H9 (cell line): ENCODE results near the gene HYAL1. TPM values are rescaled to one million over a fixed set of nuclear protein-coding genes. Genes with fewer than 3 reads are reported as not detected.

Experiments used
- DNase-seq: peaks from one replicate; pipeline ENCODE4 v3.0.0-alpha.2; 2017
- H2AFZ ChIP-seq: one replicate; pipeline ENCODE4 v1.6.1; 2013; ENCODE audit warnings: mild to moderate bottlenecking, low read length, control low read depth, moderate library complexity
- H2AK5ac ChIP-seq: 2 replicates; pipeline ENCODE4 v1.6.1; 2013; ENCODE audit warnings: low read length, control low read depth, mixed read lengths; ENCODE audit not compliant: insufficient read length
- H2BK120ac ChIP-seq: one replicate; pipeline ENCODE4 v1.6.1; 2013; ENCODE audit warnings: low read depth, mild to moderate bottlenecking, low read length, control low read depth, inconsistent platforms; ENCODE audit not compliant: poor library complexity, severe bottlenecking
- H2BK12ac ChIP-seq: 2 replicates; pipeline ENCODE4 v1.6.1; 2013; ENCODE audit warnings: low read length, control low read depth, mixed read lengths, low read depth; ENCODE audit not compliant: insufficient read length
- H2BK15ac ChIP-seq: 2 replicates; pipeline ENCODE4 v1.6.1; 2013; ENCODE audit warnings: low read depth, low read length, control low read depth
- H2BK20ac ChIP-seq: one replicate; pipeline ENCODE4 v1.6.1; 2013; ENCODE audit warnings: low read depth, mild to moderate bottlenecking, low read length, control low read depth, inconsistent platforms; ENCODE audit not compliant: poor library complexity, severe bottlenecking
- H2BK5ac ChIP-seq: 2 replicates; pipeline ENCODE4 v1.6.1; 2013; ENCODE audit warnings: low read length, control low read depth, mixed read lengths; ENCODE audit not compliant: insufficient read length
- H3K14ac ChIP-seq: 2 replicates; pipeline ENCODE4 v1.6.1; 2013; ENCODE audit warnings: low read length, control low read depth; ENCODE audit not compliant: insufficient read depth
- H3K18ac ChIP-seq: 2 replicates; pipeline ENCODE4 v1.6.1; 2013; ENCODE audit warnings: low read depth, mild to moderate bottlenecking, mixed read lengths, low read length, control low read depth; ENCODE audit not compliant: insufficient read length
- H3K23ac ChIP-seq: 2 replicates; pipeline ENCODE4 v1.6.1; 2013; ENCODE audit warnings: low read length, control low read depth, mixed read lengths, low read depth; ENCODE audit not compliant: insufficient read length
- H3K23me2 ChIP-seq: 2 replicates; pipeline ENCODE4 v1.6.1; 2013; ENCODE audit warnings: low read depth, mild to moderate bottlenecking, mixed read lengths, low read length, control low read depth; ENCODE audit not compliant: insufficient read length, poor library complexity, severe bottlenecking
- H3K27ac ChIP-seq: 2 replicates; pipeline ENCODE4 v1.5.1; 2013; ENCODE audit warnings: low read length, control low read depth, mixed read lengths, low read depth; ENCODE audit not compliant: insufficient read length
- H3K27me3 ChIP-seq: 2 replicates; pipeline ENCODE4 v1.6.1; 2013; ENCODE audit warnings: low read length, control low read depth, inconsistent platforms; ENCODE audit not compliant: insufficient read depth
- H3K4ac ChIP-seq: 2 replicates; pipeline ENCODE4 v1.6.1; 2013; ENCODE audit warnings: low read depth, mild to moderate bottlenecking, control low read depth, inconsistent platforms, low read length, moderate library complexity
- H3K4me1 ChIP-seq: 2 replicates; pipeline ENCODE4 v1.6.1; 2013; ENCODE audit warnings: low read length, control low read depth, inconsistent platforms; ENCODE audit not compliant: insufficient read depth
- H3K4me2 ChIP-seq: 2 replicates; pipeline ENCODE4 v1.6.1; 2013; ENCODE audit warnings: low read length, control low read depth, mixed read lengths; ENCODE audit not compliant: insufficient read length, insufficient read depth
- H3K56ac ChIP-seq: 2 replicates; pipeline ENCODE4 v1.6.1; 2013; ENCODE audit warnings: low read depth, mild to moderate bottlenecking, mixed read lengths, low read length, control low read depth; ENCODE audit not compliant: insufficient read length
- H3K79me1 ChIP-seq: 2 replicates; pipeline ENCODE4 v1.6.1; 2013; ENCODE audit warnings: low read depth, mild to moderate bottlenecking, moderate library complexity, low read length, control low read depth, inconsistent platforms; ENCODE audit not compliant: insufficient read depth, poor library complexity, severe bottlenecking
- H3K79me2 ChIP-seq: 2 replicates; pipeline ENCODE4 v1.6.1; 2013; ENCODE audit warnings: low read length, control low read depth, inconsistent platforms; ENCODE audit not compliant: insufficient read depth
- H3K9ac ChIP-seq: 2 replicates; pipeline ENCODE4 v1.6.1; 2013; ENCODE audit warnings: low read length, control low read depth, mixed read lengths; ENCODE audit not compliant: insufficient read length; ENCODE audit errors: extremely low read depth
- H3K9me3 ChIP-seq: one replicate; pipeline ENCODE4 v1.6.1; 2013; ENCODE audit warnings: low read depth, low read length, inconsistent platforms; ENCODE audit not compliant: control insufficient read depth
- H3T11ph ChIP-seq: one replicate; pipeline ENCODE4 v1.6.1; 2013; ENCODE audit warnings: mild to moderate bottlenecking, low read length, control low read depth, inconsistent platforms
- H4K20me1 ChIP-seq: one replicate; pipeline ENCODE4 v1.6.1; 2013; ENCODE audit not compliant: control insufficient read depth, insufficient read length, insufficient read depth
- H4K5ac ChIP-seq: 2 replicates; pipeline ENCODE4 v1.6.1; 2013; ENCODE audit warnings: low read depth, mild to moderate bottlenecking, mixed read lengths, low read length, control low read depth; ENCODE audit not compliant: insufficient read length
- H4K8ac ChIP-seq: replicated peaks from 2 replicates; pipeline ENCODE4 v1.6.1; 2013; ENCODE audit warnings: low read length, control low read depth, mixed read lengths, low read depth; ENCODE audit not compliant: insufficient read length
- H4K91ac ChIP-seq: 2 replicates; pipeline ENCODE4 v1.6.1; 2013; ENCODE audit warnings: low read depth, mild to moderate bottlenecking, moderate library complexity, mixed read lengths, low read length, control low read depth; ENCODE audit not compliant: insufficient read length
- H3K27ac Mint-ChIP-seq, 3 experiments: 2 replicates in 2 of 3; 3 replicates in 1 of 3; pipeline ENCODE4 v1.8.0; 2020 to 2021; ENCODE audit warnings: mixed read lengths in 3 of 3, mild to moderate bottlenecking in 1 of 3, moderate library complexity in 1 of 3
- H3K27me3 Mint-ChIP-seq: 2 replicates; pipeline ENCODE4 v1.8.0; 2021; ENCODE audit warnings: low read depth, mild to moderate bottlenecking, moderate library complexity, mixed read lengths
- H3K36me3 Mint-ChIP-seq, 3 experiments: 2 replicates in 2 of 3; 3 replicates in 1 of 3; pipeline ENCODE4 v1.8.0; 2020 to 2021; ENCODE audit warnings: low read depth in 3 of 3, mixed read lengths in 3 of 3; ENCODE audit not compliant: insufficient read depth in 1 of 3
- H3K4me1 Mint-ChIP-seq, 2 experiments: 2 replicates each; pipeline ENCODE4 v1.8.0; 2020; ENCODE audit warnings: mixed read lengths in 2 of 2
- H3K4me3 Mint-ChIP-seq, 2 experiments: 2 replicates in 1 of 2; 3 replicates in 1 of 2; pipeline ENCODE4 v1.8.0; 2020 to 2021; ENCODE audit warnings: mild to moderate bottlenecking in 2 of 2, mixed read lengths in 2 of 2, moderate library complexity in 1 of 2
- H3K9me3 Mint-ChIP-seq, 2 experiments: 2 replicates in 1 of 2; 3 replicates in 1 of 2; pipeline ENCODE4 v1.8.0; 2020; ENCODE audit warnings: mild to moderate bottlenecking in 2 of 2, mixed read lengths in 2 of 2, moderate library complexity in 1 of 2
- CTCF ChIP-seq: fragments of 200-600 bp; sonication (generic); conservative IDR thresholded peaks from 3 replicates; pipeline ENCODE4 v1.8.0; 2021; ENCODE audit warnings: antibody characterized with exemption, mild to moderate bottlenecking
- WGBS: extraction: QIAGEN DNeasy Blood & Tissue Kit; methylation state at CpG from one replicate; pipeline ENCODE4 v1.1.7; 2013; ENCODE audit warnings: missing lambda C conversion rate, low lambda C conversion rate, mixed read lengths; ENCODE audit not compliant: insufficient read length; ENCODE audit errors: extremely low coverage; 5-methylcytosine and 5-hydroxymethylcytosine counted together
- total RNA-seq: library from RNA; stranded (reverse); gene quantifications from 2 replicates; pipeline ENCODE4 v1.2.1, GENCODE V29; 2021

The HYAL1 gene
- total RNA-seq, 1 experiment from 2014 or later = 2.0 TPM

GRCh38 chr3:50287262-50287661 lies 16.1 kb downstream of the HYAL1 start:
- no peak overlapping the region for H2BK5ac ChIP-seq
- H2BK120ac ChIP-seq = no peak overlapping the region
- H3T11ph ChIP-seq = no peak overlapping the region
- H3K79me2 ChIP-seq = peaks cover 3% of the 10 kb centered on the region; the same call in 1 of the 2 replicates
- Mint-ChIP-seq H3K4me1 (peaks cover 5 to 6% of the 10 kb centered on the region in 2 experiments), H3K36me3 (peaks cover 26 to 44% (median 40%) of the 10 kb centered on the region in 3 experiments; a peak in 6 of 7 replicates), H3K27me3 (peaks cover 1% of the 10 kb centered on the region; the same call in 1 of the 2 replicates), H3K9me3 (no peaks in the 10 kb centered on the region), H3K27ac (no peak overlapping the region), H3K4me3 (no peak overlapping the region; a peak in 1 of 5 replicates)
- H4K5ac ChIP-seq = no peak overlapping the region
- H3K9me3 ChIP-seq = no peaks in the 10 kb centered on the region
- peaks cover 5% of the 10 kb centered on the region for H3K23me2 ChIP-seq
- H2AFZ ChIP-seq = no peak overlapping the region
- H3K4me1 ChIP-seq = no peaks in the 10 kb centered on the region
- H3K4ac ChIP-seq = no peak overlapping the region
- H3K18ac ChIP-seq = no peak overlapping the region
- H3K56ac ChIP-seq = no peak overlapping the region
- DNase-seq = no peak
- H3K23ac ChIP-seq = no peak overlapping the region
- no peak overlapping the region for H4K8ac ChIP-seq
- no peak overlapping the region for H3K14ac ChIP-seq
- no peak overlapping the region for H2BK12ac ChIP-seq
- no CpG with 5 or more reads among the region's 1 CpG for WGBS
- no peaks in the 10 kb centered on the region for H3K79me1 ChIP-seq
- H2BK20ac ChIP-seq = no peak overlapping the region
- no peak overlapping the region for H2AK5ac ChIP-seq
- H4K20me1 ChIP-seq = no peaks in the 10 kb centered on the region
- H3K9ac ChIP-seq = no peak overlapping the region
- no peaks in the 10 kb centered on the region for H3K27me3 ChIP-seq
- H3K4me2 ChIP-seq = no peak overlapping the region
- no peak overlapping the region for H3K27ac ChIP-seq
- no peak overlapping the region for H2BK15ac ChIP-seq
- TF ChIP-seq CTCF = no peak
- H4K91ac ChIP-seq = no peak overlapping the region
